Measurements from ENCODE around the gene RNU6-7. TPM values are rescaled to one million over a fixed set of nuclear protein-coding genes. Genes with fewer than 3 reads are reported as not detected.

The RNU6-7 gene
- total RNA-seq, 2 donors from 2014 or later, result not detected

- no peaks in the 10 kb centered on the region for H3K9me3 ChIP-seq
- DNase-seq (ENCODE audit: low spot score) (no peak), ATAC-seq (ENCODE audit: insufficient number of reproducible peaks, low FRiP score, low read depth) (no peak)
- TF ChIP-seq CTCF (IDR thresholded peaks at IDR 0.05), result no peak
- H3K4me3 ChIP-seq, result no peak overlapping the region
- peaks cover 0 to 16% of the 10 kb centered on the region in 2 donors for H3K4me1 ChIP-seq (ENCODE audit: control insufficient read depth in 1 of 2, low read depth in 2 of 2)
- H3K36me3 ChIP-seq, result no peaks in the 10 kb centered on the region
- no peaks in the 10 kb centered on the region for H3K27me3 ChIP-seq (replicated peaks; ENCODE audit: insufficient read depth)
- H3K27ac ChIP-seq, result no peak overlapping the region
These were observed 31.4 kb downstream of the RNU6-7 start for GRCh38 chr14:32233260-32233659.

DNA sequence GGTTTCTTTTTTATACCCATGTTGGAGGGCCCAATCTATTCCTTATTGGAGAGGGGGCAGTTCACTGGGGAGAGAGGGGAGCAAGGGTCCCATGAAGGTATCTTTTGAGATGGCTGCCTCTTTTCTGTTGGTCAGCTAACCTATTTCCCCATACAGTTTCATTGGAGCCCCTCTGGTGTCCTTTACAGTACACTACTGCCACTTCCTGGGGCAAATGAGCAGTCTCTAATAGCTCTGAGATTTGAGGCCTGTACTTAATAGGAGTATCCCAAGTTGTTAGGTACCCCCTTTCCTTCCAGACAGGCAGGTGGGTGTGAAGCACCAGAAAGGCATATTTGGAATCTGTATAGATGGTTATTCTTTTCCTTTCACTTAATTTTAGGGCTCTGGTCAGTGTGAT, 42.6 kb downstream of the RNU6-7 start:
- no peak for DNase-seq (ENCODE audit: low spot score)
- Histone ChIP-seq H3K4me1 (ENCODE audit: control insufficient read depth in 1 of 2, low read depth in 2 of 2) (no peaks in the 10 kb centered on the region), H3K4me3 (no peak overlapping the region), H3K27me3 (replicated peaks; ENCODE audit: insufficient read depth) (no peaks in the 10 kb centered on the region), H3K36me3 (no peaks in the 10 kb centered on the region), H3K9me3 (no peaks in the 10 kb centered on the region), H3K27ac (no peak overlapping the region)
- TF ChIP-seq CTCF (IDR thresholded peaks at IDR 0.05), result no peak
- no peak for ATAC-seq (ENCODE audit: insufficient number of reproducible peaks, low FRiP score, low read depth)

- no peaks in the 10 kb centered on the region for H3K36me3 ChIP-seq
- H3K27me3 ChIP-seq (replicated peaks; ENCODE audit: insufficient read depth), result no peaks in the 10 kb centered on the region
- no peaks in the 10 kb centered on the region for H3K4me1 ChIP-seq (ENCODE audit: control insufficient read depth in 1 of 2, low read depth in 2 of 2)
- H3K27ac ChIP-seq, result no peak overlapping the region
- no peak overlapping the region for H3K4me3 ChIP-seq
- DNase-seq (ENCODE audit: low spot score) (no peak), ATAC-seq (ENCODE audit: insufficient number of reproducible peaks, low FRiP score, low read depth) (no peak)
- no peak for TF ChIP-seq CTCF (IDR thresholded peaks at IDR 0.05)
- H3K9me3 ChIP-seq, result no peaks in the 10 kb centered on the region
These were observed 44.9 kb downstream of the RNU6-7 start for GRCh38 chr14:32246751-32247150.

DNA sequence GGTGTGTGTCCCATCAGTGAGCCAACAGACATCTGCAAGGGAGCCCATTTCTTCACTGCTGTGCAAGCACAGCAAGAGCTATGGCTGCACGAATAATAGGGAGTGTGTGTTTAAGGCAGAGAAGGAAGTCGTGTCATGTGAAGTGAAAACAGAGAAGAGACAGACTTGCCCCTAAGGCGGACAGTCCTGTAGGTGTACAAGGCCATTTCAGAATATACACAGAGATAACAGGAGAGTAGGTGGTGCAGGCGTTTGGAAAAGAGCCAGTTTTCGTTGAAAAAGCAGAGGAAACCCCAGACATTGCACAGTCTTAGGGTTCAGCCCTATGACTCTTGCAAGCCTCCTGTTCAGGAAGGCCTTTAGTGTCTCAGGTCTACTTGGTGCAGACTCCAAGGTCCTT, 47.5 kb downstream of the RNU6-7 start:
- H3K9me3 ChIP-seq, result no peaks in the 10 kb centered on the region
- no peak for DNase-seq (ENCODE audit: low spot score)
- H3K36me3 ChIP-seq, result no peaks in the 10 kb centered on the region
- no peak overlapping the region for H3K27ac ChIP-seq
- no peak overlapping the region for H3K4me3 ChIP-seq
- no peak for ATAC-seq (ENCODE audit: insufficient number of reproducible peaks, low FRiP score, low read depth)
- H3K4me1 ChIP-seq (ENCODE audit: control insufficient read depth in 1 of 2, low read depth in 2 of 2), result no peaks in the 10 kb centered on the region
- no peak for TF ChIP-seq CTCF (IDR thresholded peaks at IDR 0.05)
- no peaks in the 10 kb centered on the region for H3K27me3 ChIP-seq (replicated peaks; ENCODE audit: insufficient read depth)

GRCh38 chr14:32249780-32250179, 47.9 kb downstream of the RNU6-7 start:
- Histone ChIP-seq H3K27me3 (replicated peaks; ENCODE audit: insufficient read depth) (no peaks in the 10 kb centered on the region), H3K27ac (no peak overlapping the region), H3K36me3 (no peaks in the 10 kb centered on the region), H3K4me1 (ENCODE audit: control insufficient read depth in 1 of 2, low read depth in 2 of 2) (no peaks in the 10 kb centered on the region), H3K9me3 (no peaks in the 10 kb centered on the region), H3K4me3 (no peak overlapping the region)
- no peak for DNase-seq (ENCODE audit: low spot score)
- no peak for TF ChIP-seq CTCF (IDR thresholded peaks at IDR 0.05)
- ATAC-seq (ENCODE audit: insufficient number of reproducible peaks, low FRiP score, low read depth), result no peak
